Activated T-cell treated with anti-CD3 and anti-CD28 coated beads, Interleukin-2, amount 50 U/mL, for 4 hours (primary cell): ENCODE data around the gene RAB44. TPM values are rescaled to one million over a fixed set of nuclear protein-coding genes. Genes with fewer than 3 reads are reported as not detected.
A peak's percentile ranks its signal among the peaks of the same experiment; 100 is the strongest.

Source experiments
- ATAC-seq, 2 donors: fragments of 200-7000 bp; cut with Tn5 transposase; one replicate each; pipeline ENCODE4 v1.10.0; 2021
- DNase-seq: peaks from one replicate; pipeline ENCODE4 v3.0.0-alpha.2; 2020
- H3K27me3 Mint-ChIP-seq: one replicate; pipeline ENCODE4 v1.8.0; 2021; ENCODE audit warnings: low read depth, mixed read lengths
- H3K36me3 Mint-ChIP-seq: one replicate; pipeline ENCODE4 v1.8.0; 2022; ENCODE audit warnings: mixed read lengths; ENCODE audit not compliant: insufficient read depth
- H3K4me1 Mint-ChIP-seq: one replicate; pipeline ENCODE4 v1.8.0; 2021; ENCODE audit warnings: low read depth, mixed read lengths
- H3K4me3 Mint-ChIP-seq: one replicate; pipeline ENCODE4 v1.8.0; 2021; ENCODE audit warnings: mild to moderate bottlenecking, moderate library complexity, mixed read lengths
- H3K9me3 Mint-ChIP-seq: one replicate; pipeline ENCODE4 v1.8.0; 2021; ENCODE audit warnings: mixed read lengths
- total RNA-seq, 3 donors: library from RNA; stranded (reverse); gene quantifications; one replicate each; pipeline ENCODE4 v1.2.1, GENCODE V29; 2021

The RAB44 gene
- total RNA-seq, 3 donors from 2014 or later = 0.05 TPM; not detected in 1

DNA sequence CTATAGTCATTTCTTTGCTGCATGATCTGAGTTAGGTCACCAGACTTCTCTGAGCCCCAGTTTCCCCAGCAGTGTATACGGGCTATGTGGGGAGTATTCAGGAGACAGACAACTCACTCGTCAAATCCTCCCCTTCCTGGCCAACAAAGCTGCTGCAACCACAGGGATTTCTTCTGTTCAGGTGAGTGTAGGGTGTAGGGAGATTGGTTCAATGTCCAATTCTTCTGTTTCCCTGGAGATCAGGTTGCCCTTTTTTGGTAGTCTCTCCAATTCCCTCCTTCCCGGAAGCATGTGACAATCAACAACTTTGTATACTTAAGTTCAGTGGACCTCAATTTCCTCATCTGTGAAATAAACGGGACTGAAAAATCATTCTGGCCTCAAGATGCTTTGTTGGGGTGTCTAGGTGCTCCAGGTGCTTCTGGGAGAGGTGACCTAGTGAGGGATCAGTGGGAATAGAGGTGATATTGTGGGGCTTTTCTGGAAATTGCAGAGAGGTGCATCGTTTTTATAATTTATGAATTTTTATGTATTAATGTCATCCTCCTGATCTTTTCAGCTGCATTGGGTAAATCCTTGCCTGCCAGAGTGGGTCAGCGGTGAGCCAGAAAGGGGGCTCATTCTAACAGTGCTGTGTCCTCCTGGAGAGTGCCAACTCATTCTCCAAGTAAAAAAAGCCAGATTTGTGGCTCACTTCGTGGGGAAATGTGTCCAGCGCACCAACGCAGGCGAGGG is 19.7 kb upstream of the RAB44 start:
- Mint-ChIP-seq H3K27me3 (no peaks in the 10 kb centered on the region), H3K36me3 (no peaks in the 10 kb centered on the region), H3K4me3 (peak overlapping the region; percentile 76), H3K9me3 (no peaks in the 10 kb centered on the region), H3K4me1 (peaks cover 38% of the 10 kb centered on the region)
- ATAC-seq (no peak), DNase-seq (no peak)

DNA sequence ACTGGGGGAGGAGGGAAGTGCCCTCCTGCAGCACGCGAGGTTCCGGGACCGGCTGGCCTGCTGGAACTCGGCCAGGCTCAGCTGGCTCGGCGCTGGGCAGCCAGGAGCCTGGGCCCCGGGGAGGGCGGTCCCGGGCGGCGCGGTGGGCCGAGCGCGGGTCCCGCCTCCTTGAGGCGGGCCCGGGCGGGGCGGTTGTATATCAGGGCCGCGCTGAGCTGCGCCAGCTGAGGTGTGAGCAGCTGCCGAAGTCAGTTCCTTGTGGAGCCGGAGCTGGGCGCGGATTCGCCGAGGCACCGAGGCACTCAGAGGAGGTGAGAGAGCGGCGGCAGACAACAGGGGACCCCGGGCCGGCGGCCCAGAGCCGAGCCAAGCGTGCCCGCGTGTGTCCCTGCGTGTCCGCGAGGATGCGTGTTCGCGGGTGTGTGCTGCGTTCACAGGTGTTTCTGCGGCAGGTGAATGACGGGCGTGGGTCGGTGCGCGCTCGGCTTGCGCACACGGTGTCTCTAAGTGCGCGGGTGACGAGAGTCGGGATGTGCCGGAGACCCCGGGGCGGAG is 19.1 kb upstream of the RAB44 start, which contains the start of gene CDKN1A:
Gene CDKN1A, plus strand, starts transcription at position 227 of the 555 bp plus-strand sequence. CDS start 5,388 bp downstream, outside the sequence.
- ATAC-seq (peak; percentile 65 to 72), DNase-seq (peak; percentile 72)
- Mint-ChIP-seq H3K9me3 (no peaks in the 10 kb centered on the region), H3K36me3 (peaks cover 1% of the 10 kb centered on the region), H3K4me1 (peaks cover 45% of the 10 kb centered on the region), H3K4me3 (peak within 1 kb of the TSS; percentile 93), H3K27me3 (no peaks in the 10 kb centered on the region)

DNA sequence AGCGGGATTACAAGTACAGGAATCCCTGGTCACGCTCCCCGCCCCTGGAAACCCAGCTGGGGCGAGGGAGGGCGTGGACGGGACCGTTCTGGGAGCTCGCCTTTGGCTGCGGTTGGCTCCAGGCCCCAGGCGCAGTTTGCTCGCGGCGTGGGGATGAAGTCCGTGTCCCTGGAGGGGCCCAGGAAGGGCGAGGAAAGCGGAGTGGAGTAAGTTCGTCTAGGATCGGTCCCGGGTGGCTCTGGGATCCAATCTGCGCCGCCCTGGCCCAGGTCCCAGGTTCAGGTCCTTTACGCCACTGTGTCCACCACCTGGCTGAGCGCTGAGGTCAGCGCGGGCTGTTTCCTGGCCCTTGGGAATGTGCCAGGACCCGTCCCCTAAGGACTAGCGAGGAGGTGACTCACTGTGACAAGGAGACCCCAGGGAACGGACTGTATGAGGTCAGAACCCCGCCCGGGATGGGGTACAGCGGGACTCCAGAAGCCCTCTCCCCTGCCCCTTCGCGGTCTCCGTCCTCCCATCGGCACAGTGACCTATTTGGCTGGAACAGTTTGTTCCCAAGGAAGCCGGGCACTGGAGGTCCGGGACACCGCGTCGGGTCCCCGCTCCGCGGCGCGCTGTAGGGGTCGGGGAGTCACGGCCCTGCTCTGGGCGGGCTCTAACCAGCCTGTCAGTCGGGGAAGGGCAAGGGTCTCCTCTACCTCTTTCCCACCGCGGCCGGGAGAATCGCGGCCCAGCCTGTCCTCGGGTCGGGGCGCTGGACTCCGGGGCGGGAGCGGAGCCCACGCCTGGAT is 18.4 kb upstream of the RAB44 start:
- Mint-ChIP-seq H3K4me1 (peaks cover 49% of the 10 kb centered on the region), H3K27me3 (no peaks in the 10 kb centered on the region), H3K36me3 (peaks cover 1% of the 10 kb centered on the region), H3K9me3 (no peaks in the 10 kb centered on the region), H3K4me3 (peak overlapping the region; percentile 93)
- ATAC-seq (no peak), DNase-seq (peak; percentile 15)

DNA sequence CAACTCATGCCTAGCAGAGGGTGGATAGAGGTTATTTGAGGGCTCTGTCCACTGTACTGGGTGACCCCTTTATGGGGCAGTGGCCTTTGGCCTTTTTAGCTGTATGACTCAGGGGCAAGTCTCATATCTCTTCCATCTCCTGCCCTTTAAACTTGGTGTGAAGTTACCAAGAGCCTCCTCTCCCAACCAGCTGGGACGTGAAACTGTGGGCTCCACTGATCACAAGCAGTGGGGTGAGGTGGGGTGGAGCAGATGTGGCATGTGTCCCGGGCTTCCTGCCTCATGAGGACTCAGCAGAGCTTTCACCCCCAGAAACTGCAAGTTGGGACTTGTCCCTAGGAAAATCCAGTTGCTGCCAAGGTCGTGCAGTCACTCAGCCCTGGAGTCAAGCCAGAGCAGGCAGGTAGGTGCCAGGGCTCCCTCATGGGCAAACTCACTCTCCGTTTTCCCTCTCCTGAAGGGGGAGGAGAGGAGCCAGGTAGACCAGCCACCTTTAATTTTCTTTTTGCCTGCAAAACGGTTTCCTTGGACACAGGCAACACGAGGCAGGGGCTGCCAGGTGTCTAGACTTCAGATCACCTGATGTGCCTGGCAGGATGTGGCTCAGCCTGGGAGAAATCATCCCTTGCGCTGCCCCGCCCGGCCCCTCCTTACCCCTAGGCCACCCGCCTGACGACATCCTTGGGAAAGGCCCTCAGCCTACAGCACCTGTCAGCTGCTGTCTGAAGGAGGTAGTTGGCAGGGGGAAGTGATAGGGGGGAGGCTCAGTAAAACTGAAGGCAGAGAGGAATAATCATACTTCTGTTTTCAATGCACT is 15.1 kb upstream of the RAB44 start:
- ATAC-seq = peak; percentile 4 to 12
- Mint-ChIP-seq H3K9me3 (no peaks in the 10 kb centered on the region), H3K36me3 (peaks cover 12% of the 10 kb centered on the region), H3K27me3 (no peaks in the 10 kb centered on the region), H3K4me3 (peak overlapping the region; percentile 49), H3K4me1 (peaks cover 40% of the 10 kb centered on the region)
- DNase-seq = peak; percentile 61

DNA sequence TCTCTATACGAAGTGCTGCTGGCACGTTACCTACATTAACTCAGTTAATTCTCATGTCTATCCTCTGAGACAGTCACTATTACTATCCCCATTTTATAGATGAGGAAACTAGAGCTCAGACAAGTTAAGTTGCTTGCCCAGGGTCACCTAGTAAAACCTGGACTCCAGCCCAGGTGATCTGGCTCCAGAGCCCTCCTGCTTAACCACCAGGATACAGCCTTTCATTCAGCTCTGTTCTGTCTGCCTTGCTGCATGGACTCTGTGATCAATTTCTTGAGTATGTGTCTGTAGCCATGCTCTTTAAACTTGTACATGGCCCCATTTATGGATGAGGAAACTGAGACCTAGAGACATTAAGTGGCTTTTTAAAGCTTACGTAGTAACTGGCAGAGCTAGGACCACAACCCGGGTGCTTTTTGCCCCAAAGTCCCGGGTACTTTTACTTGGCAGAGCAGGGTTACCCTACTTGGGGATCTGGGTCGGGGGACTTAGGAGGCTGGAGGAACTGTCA is 14.4 kb upstream of the RAB44 start:
- H3K9me3 Mint-ChIP-seq = no peaks in the 10 kb centered on the region
- peaks cover 35% of the 10 kb centered on the region for H3K4me1 Mint-ChIP-seq
- H3K4me3 Mint-ChIP-seq = peak overlapping the region; percentile 49
- ATAC-seq (no peak), DNase-seq (no peak)
- no peaks in the 10 kb centered on the region for H3K27me3 Mint-ChIP-seq
- H3K36me3 Mint-ChIP-seq = peaks cover 12% of the 10 kb centered on the region

DNA sequence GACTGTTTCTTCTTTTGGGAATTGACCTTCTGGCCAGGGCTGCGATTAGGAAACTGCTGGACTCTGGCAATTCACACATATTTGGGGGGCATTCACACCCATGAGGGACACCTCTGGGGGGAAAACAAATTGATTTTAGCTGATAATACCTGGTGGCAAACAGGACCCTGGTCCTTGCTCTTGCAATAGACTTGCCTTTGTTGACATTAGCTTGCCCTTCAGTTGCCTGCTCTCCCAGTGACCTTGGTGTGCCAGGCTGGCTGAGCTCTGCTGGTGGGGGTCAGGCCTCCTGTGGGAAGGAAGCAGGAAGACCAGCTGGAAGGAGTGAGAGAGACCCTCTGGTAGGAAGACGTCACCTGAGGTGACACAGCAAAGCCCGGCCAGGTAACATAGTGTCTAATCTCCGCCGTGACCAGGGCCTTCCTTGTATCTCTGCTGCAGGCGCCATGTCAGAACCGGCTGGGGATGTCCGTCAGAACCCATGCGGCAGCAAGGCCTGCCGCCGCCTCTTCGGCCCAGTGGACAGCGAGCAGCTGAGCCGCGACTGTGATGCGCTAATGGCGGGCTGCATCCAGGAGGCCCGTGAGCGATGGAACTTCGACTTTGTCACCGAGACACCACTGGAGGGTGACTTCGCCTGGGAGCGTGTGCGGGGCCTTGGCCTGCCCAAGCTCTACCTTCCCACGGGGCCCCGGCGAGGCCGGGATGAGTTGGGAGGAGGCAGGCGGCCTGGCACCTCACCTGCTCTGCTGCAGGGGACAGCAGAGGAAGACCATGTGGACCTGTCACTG is 13.8 kb upstream of the RAB44 start:
- ATAC-seq (no peak), DNase-seq (no peak)
- Mint-ChIP-seq H3K36me3 (peaks cover 12% of the 10 kb centered on the region), H3K27me3 (no peaks in the 10 kb centered on the region), H3K9me3 (no peaks in the 10 kb centered on the region), H3K4me3 (no peak overlapping the region), H3K4me1 (peaks cover 30% of the 10 kb centered on the region)

DNA sequence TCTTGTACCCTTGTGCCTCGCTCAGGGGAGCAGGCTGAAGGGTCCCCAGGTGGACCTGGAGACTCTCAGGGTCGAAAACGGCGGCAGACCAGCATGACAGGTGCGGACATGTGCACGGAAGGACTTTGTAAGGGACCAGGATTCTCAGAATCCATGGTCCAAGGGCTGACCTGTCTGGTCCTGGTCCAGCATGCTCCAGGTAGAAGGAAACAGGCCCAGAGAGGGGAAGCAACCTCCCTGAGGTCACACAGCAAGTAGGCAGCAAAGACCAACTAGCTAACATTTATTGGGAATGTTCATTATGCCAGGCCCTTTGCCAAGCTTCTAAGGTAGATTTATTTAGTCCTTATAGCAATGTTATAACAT is 13.2 kb upstream of the RAB44 start:
- peaks cover 12% of the 10 kb centered on the region for H3K36me3 Mint-ChIP-seq
- no peaks in the 10 kb centered on the region for H3K27me3 Mint-ChIP-seq
- H3K9me3 Mint-ChIP-seq = no peaks in the 10 kb centered on the region
- H3K4me1 Mint-ChIP-seq = peaks cover 30% of the 10 kb centered on the region
- DNase-seq (no peak), ATAC-seq (no peak)
- no peak overlapping the region for H3K4me3 Mint-ChIP-seq

DNA sequence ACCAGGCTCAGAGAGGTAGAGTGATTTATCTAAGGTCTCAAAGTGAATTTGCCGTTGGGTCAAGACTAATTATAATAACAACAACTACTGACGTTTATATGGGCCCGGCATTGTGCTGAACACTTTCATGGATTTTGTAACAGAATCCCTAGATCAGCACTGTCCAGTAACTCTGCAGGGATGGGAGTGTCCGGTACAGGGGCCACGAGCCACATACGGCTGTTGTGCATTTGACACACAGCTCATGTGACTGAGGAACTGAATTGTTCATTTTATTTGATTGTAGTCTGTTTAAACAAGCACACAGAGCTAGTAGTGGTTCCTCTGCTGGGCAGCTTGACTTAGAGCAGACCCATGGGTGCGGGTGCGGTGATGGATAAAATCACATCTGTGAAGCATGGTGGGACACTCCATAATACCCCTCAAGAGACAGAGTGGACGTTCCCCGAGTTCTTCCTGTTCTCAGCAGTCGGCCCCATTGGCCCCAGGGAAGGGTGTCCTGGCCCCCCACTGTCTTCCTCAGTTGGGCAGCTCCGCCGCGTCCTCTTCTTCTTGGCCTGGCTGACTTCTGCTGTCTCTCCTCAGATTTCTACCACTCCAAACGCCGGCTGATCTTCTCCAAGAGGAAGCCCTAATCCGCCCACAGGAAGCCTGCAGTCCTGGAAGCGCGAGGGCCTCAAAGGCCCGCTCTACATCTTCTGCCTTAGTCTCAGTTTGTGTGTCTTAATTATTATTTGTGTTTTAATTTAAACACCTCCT is 12.3 kb upstream of the RAB44 start:
- no peaks in the 10 kb centered on the region for H3K9me3 Mint-ChIP-seq
- DNase-seq (no peak), ATAC-seq (no peak)
- no peak overlapping the region for H3K4me3 Mint-ChIP-seq
- no peaks in the 10 kb centered on the region for H3K27me3 Mint-ChIP-seq
- peaks cover 12% of the 10 kb centered on the region for H3K36me3 Mint-ChIP-seq
- peaks cover 30% of the 10 kb centered on the region for H3K4me1 Mint-ChIP-seq

DNA sequence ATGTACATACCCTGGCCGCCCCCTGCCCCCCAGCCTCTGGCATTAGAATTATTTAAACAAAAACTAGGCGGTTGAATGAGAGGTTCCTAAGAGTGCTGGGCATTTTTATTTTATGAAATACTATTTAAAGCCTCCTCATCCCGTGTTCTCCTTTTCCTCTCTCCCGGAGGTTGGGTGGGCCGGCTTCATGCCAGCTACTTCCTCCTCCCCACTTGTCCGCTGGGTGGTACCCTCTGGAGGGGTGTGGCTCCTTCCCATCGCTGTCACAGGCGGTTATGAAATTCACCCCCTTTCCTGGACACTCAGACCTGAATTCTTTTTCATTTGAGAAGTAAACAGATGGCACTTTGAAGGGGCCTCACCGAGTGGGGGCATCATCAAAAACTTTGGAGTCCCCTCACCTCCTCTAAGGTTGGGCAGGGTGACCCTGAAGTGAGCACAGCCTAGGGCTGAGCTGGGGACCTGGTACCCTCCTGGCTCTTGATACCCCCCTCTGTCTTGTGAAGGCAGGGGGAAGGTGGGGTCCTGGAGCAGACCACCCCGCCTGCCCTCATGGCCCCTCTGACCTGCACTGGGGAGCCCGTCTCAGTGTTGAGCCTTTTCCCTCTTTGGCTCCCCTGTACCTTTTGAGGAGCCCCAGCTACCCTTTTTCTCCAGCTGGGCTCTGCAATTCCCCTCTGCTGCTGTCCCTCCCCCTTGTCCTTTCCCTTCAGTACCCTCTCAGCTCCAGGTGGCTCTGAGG is 11.5 kb upstream of the RAB44 start:
- Mint-ChIP-seq H3K4me1 (peaks cover 25% of the 10 kb centered on the region), H3K27me3 (no peaks in the 10 kb centered on the region), H3K4me3 (no peak overlapping the region), H3K36me3 (peaks cover 12% of the 10 kb centered on the region), H3K9me3 (no peaks in the 10 kb centered on the region)
- DNase-seq (no peak), ATAC-seq (no peak)

DNA sequence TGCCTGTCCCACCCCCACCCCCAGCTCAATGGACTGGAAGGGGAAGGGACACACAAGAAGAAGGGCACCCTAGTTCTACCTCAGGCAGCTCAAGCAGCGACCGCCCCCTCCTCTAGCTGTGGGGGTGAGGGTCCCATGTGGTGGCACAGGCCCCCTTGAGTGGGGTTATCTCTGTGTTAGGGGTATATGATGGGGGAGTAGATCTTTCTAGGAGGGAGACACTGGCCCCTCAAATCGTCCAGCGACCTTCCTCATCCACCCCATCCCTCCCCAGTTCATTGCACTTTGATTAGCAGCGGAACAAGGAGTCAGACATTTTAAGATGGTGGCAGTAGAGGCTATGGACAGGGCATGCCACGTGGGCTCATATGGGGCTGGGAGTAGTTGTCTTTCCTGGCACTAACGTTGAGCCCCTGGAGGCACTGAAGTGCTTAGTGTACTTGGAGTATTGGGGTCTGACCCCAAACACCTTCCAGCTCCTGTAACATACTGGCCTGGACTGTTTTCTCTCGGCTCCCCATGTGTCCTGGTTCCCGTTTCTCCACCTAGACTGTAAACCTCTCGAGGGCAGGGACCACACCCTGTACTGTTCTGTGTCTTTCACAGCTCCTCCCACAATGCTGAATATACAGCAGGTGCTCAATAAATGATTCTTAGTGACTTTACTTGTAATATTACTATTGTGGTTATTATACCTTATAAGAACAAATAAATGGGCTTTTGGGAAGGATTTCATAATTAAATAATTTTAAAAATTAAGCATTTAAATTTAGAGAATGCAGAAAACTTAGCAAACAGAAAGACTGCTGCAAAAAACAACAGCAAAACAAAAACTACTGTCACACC is 10.7 kb upstream of the RAB44 start:
- Mint-ChIP-seq H3K36me3 (peaks cover 12% of the 10 kb centered on the region), H3K27me3 (no peaks in the 10 kb centered on the region), H3K4me3 (no peak overlapping the region), H3K9me3 (no peaks in the 10 kb centered on the region), H3K4me1 (peaks cover 28% of the 10 kb centered on the region)
- DNase-seq (no peak), ATAC-seq (no peak)

DNA sequence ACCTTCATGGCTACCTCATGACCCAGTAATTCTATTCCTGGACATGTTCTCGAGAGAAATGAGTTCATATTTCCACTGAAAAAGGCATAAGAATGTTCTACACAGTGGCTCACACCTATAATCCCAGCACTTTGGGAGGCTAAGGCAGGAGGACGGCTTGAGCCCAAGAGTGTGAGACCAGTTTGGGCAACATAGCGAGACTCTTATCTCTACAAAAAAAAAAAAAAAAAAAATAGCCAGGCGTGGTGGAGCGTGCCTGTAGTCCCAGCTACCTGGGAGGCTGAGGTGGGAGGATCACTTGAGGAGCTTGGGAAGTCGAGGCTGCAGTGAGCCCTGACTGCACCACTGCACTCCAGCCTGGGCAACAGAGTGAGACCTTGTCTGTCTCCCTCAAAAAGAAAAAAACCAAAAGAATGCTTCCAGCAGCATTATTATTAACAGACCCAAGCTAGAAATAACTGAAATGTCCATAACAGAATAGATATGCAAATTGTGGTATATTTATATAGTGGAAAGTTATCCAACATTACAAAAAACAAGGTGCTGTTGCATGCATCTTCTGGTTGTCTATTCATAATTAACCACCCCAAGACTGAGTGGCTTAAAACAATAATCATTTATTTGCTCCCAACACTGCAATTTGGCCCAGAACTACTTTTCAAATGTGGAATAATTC is 9.4 kb upstream of the RAB44 start:
- Mint-ChIP-seq H3K4me3 (no peak overlapping the region), H3K9me3 (no peaks in the 10 kb centered on the region), H3K36me3 (peaks cover 12% of the 10 kb centered on the region), H3K4me1 (peaks cover 28% of the 10 kb centered on the region), H3K27me3 (no peaks in the 10 kb centered on the region)
- DNase-seq (no peak), ATAC-seq (no peak)
